KOPT-K1 (cell line): ENCODE data around the gene RGS12.

Experiments used
- H3K27ac ChIP-seq: fragments of 200-600 bp; sonication (generic); 2 replicates; pipeline ENCODE4 v1.5.1; 2016; ENCODE audit warnings: antibody characterized with exemption, mild to moderate bottlenecking, low read depth, low read length; ENCODE audit not compliant: poor library complexity, severe bottlenecking
- H3K36me3 ChIP-seq: fragments of 200-600 bp; sonication (generic); 2 replicates; pipeline ENCODE4 v1.5.1; 2017; ENCODE audit warnings: antibody characterized with exemption, mild to moderate bottlenecking, low read length, moderate library complexity; ENCODE audit not compliant: insufficient read depth
- H3K9me3 ChIP-seq: fragments of 200-600 bp; sonication (generic); 2 replicates; pipeline ENCODE4 v1.5.1; 2017; ENCODE audit warnings: antibody characterized with exemption, low read length, mild to moderate bottlenecking; ENCODE audit not compliant: insufficient read depth, poor library complexity, severe bottlenecking

Gene RGS12

GRCh38 chr4:3332498-3332897 lies 39.7 kb downstream of the RGS12 start:
- Histone ChIP-seq H3K36me3 (no peaks in the 10 kb centered on the region), H3K9me3 (no peaks in the 10 kb centered on the region), H3K27ac (no peak overlapping the region)

GRCh38 chr4:3334316-3334715 lies 41.5 kb downstream of the RGS12 start:
- Histone ChIP-seq H3K36me3 (no peaks in the 10 kb centered on the region), H3K9me3 (no peaks in the 10 kb centered on the region), H3K27ac (no peak overlapping the region)

GRCh38 chr4:3335385-3335784 lies 42.6 kb downstream of the RGS12 start:
- Histone ChIP-seq H3K27ac (no peak overlapping the region), H3K9me3 (no peaks in the 10 kb centered on the region), H3K36me3 (no peaks in the 10 kb centered on the region)

- H3K9me3 ChIP-seq, result no peaks in the 10 kb centered on the region
- no peaks in the 10 kb centered on the region for H3K36me3 ChIP-seq
- no peak overlapping the region for H3K27ac ChIP-seq
Measured at GRCh38 chr4:3335982-3336381, 43.2 kb downstream of the RGS12 start.

GRCh38 chr4:3336382-3337356 lies 43.8 kb downstream of the RGS12 start:
- H3K9me3 ChIP-seq, result no peaks in the 10 kb centered on the region
- no peak overlapping the region for H3K27ac ChIP-seq
- H3K36me3 ChIP-seq, result no peaks in the 10 kb centered on the region

- Histone ChIP-seq H3K27ac (no peak overlapping the region), H3K9me3 (no peaks in the 10 kb centered on the region), H3K36me3 (no peaks in the 10 kb centered on the region)
Measured at GRCh38 chr4:3337357-3337732, 44.5 kb downstream of the RGS12 start.

GRCh38 chr4:3337811-3338210 lies 45.0 kb downstream of the RGS12 start:
- Histone ChIP-seq H3K27ac (no peak overlapping the region), H3K9me3 (no peaks in the 10 kb centered on the region), H3K36me3 (no peaks in the 10 kb centered on the region)

- H3K27ac ChIP-seq, result no peak overlapping the region
- no peaks in the 10 kb centered on the region for H3K9me3 ChIP-seq
- H3K36me3 ChIP-seq, result no peaks in the 10 kb centered on the region
Measured at GRCh38 chr4:3338321-3338838, 45.6 kb downstream of the RGS12 start.

- H3K36me3 ChIP-seq, result no peaks in the 10 kb centered on the region
- H3K9me3 ChIP-seq, result no peaks in the 10 kb centered on the region
- H3K27ac ChIP-seq, result no peak overlapping the region
Measured at GRCh38 chr4:3338976-3339531, 46.2 kb downstream of the RGS12 start.

- H3K27ac ChIP-seq, result no peak overlapping the region
Measured at GRCh38 chr4:3339577-3339976, 46.8 kb downstream of the RGS12 start.

GRCh38 chr4:3340038-3340699 lies 47.3 kb downstream of the RGS12 start:
- Histone ChIP-seq H3K36me3 (no peaks in the 10 kb centered on the region), H3K9me3 (no peaks in the 10 kb centered on the region), H3K27ac (no peak overlapping the region)

More at GRCh38 chr4:3339577-3339976, 46.8 kb downstream of the RGS12 start:
- Histone ChIP-seq H3K9me3 (no peaks in the 10 kb centered on the region), H3K36me3 (no peaks in the 10 kb centered on the region)

- Histone ChIP-seq H3K27ac (no peak overlapping the region), H3K36me3 (no peaks in the 10 kb centered on the region), H3K9me3 (no peaks in the 10 kb centered on the region)
Measured at GRCh38 chr4:3340700-3341083, 47.9 kb downstream of the RGS12 start.

GRCh38 chr4:3341760-3342159 lies 48.9 kb downstream of the RGS12 start:
- Histone ChIP-seq H3K27ac (no peak overlapping the region), H3K9me3 (no peaks in the 10 kb centered on the region), H3K36me3 (no peaks in the 10 kb centered on the region)

- H3K27ac ChIP-seq, result no peak overlapping the region
- H3K9me3 ChIP-seq, result no peaks in the 10 kb centered on the region
Measured at GRCh38 chr4:3342182-3342854, 49.5 kb downstream of the RGS12 start.

More at GRCh38 chr4:3342182-3342854, 49.5 kb downstream of the RGS12 start:
- no peaks in the 10 kb centered on the region for H3K36me3 ChIP-seq
